A549 (cell line): ENCODE data around the gene ATP5F1A. TPM values are rescaled to one million over a fixed set of nuclear protein-coding genes. Genes with fewer than 3 reads are reported as not detected.

Experiments used
- ATAC-seq, 2 experiments: fragments of 200-7000 bp in 1 of 2; fragments of >200 bp in 1 of 2; cut with Nextera tagmentation in 1 of 2; cut with Tn5 transposase in 1 of 2; 3 replicates each; pipeline versions ENCODE4 v1.8.0 to v1.9.1; 2018 to 2020; ENCODE audit warnings: mild to moderate bottlenecking in 1 of 2, moderate library complexity in 1 of 2
- CTCF ChIA-PET: fragments of 300-600 bp; sonication (Branson Sonifier 250); formaldehyde crosslinking; extraction: SDS; loops from one replicate; lab custom pipeline; 2021; ENCODE audit warnings: antibody characterized with exemption, inconsistent platforms; lab: Yijun Ruan, JAX
- POLR2A ChIA-PET: fragments of 350-600 bp; formaldehyde crosslinking; extraction: SDS; loops from one replicate; lab custom pipeline; 2021; ENCODE audit warnings: antibody characterized with exemption, inconsistent platforms; lab: Yijun Ruan, JAX
- DNase-seq, 2 experiments: peaks; one replicate each; pipeline versions ENCODE4 v3.0.0 to v3.0.0-alpha.2; 2011 to 2016; ENCODE audit warnings: low read depth in 1 of 2, low spot score in 1 of 2
- FAIRE-seq: peaks from 2 replicates; lab custom pipeline; 2011; peaks lifted over from hg19 to GRCh38; lab: Jason Lieb, UNC
- H3K27ac ChIP-seq, 2 experiments: fragments of >200 bp; sonication (Bioruptor Twin); formaldehyde crosslinking; 3 replicates each; pipeline ENCODE4 v1.5.1; 2016 to 2017
- H3K4me1 ChIP-seq: fragments of >200 bp; sonication (Bioruptor Twin); formaldehyde crosslinking; 3 replicates; pipeline ENCODE4 v1.6.1; 2016
- H3K4me2 ChIP-seq: fragments of >200 bp; sonication (Bioruptor Twin); formaldehyde crosslinking; 3 replicates; pipeline ENCODE4 v1.6.1; 2016
- H3K4me3 ChIP-seq: fragments of >200 bp; sonication (Bioruptor Twin); formaldehyde crosslinking; 3 replicates; pipeline ENCODE4 v1.5.1; 2016
- H3K9me3 ChIP-seq: fragments of >200 bp; sonication (Bioruptor Twin); formaldehyde crosslinking; 3 replicates; pipeline ENCODE4 v1.6.1; 2016
- CBX2 ChIP-seq: fragments of 200-600 bp; sonication (generic); IDR thresholded peaks from 2 replicates; pipeline ENCODE4 v1.6.1; 2016; ENCODE audit warnings: low read depth, mild to moderate bottlenecking, borderline replicate concordance
- CHD2 ChIP-seq: fragments of 150-350 bp; IDR thresholded peaks from 2 replicates; pipeline ENCODE4 v1.6.1; 2014; ENCODE audit warnings: low read length; ENCODE audit not compliant: partially characterized antibody
- EHMT2 ChIP-seq: fragments of 200-600 bp; sonication (generic); IDR thresholded peaks from 2 replicates; pipeline ENCODE4 v1.6.1; 2016; ENCODE audit warnings: antibody characterized with exemption, low read depth, mild to moderate bottlenecking, moderate library complexity
- ESRRA ChIP-seq: fragments of 150-350 bp; IDR thresholded peaks from 2 replicates; pipeline ENCODE4 v1.6.1; 2014; ENCODE audit warnings: mild to moderate bottlenecking, low read length, borderline replicate concordance
- FOSB ChIP-seq: fragments of 250-450 bp; sonication (Bioruptor Pico); IDR thresholded peaks from 2 replicates; pipeline ENCODE4 v1.5.0; 2020; ENCODE audit warnings: mild to moderate bottlenecking, moderate library complexity
- FOSL2 ChIP-seq, 2 experiments: fragments of 450-650 bp in 1 of 2; fragments of >200 bp in 1 of 2; sonication (Bioruptor Twin) in 1 of 2; formaldehyde crosslinking; IDR thresholded peaks; 2 replicates each; pipeline versions ENCODE4 v1.5.0 to v1.6.1; 2016 to 2020; ENCODE audit warnings: mild to moderate bottlenecking in 1 of 2, moderate library complexity in 1 of 2
- FOXS1 ChIP-seq: fragments of 250-450 bp; sonication (Bioruptor Pico); IDR thresholded peaks from 2 replicates; pipeline ENCODE4 v1.5.0; 2020; ENCODE audit warnings: mild to moderate bottlenecking, moderate library complexity
- HOXA7 ChIP-seq: fragments of 250-450 bp; sonication (Bioruptor Pico); IDR thresholded peaks from 2 replicates; pipeline ENCODE4 v1.5.0; 2020; ENCODE audit warnings: mild to moderate bottlenecking, moderate library complexity
- JUNB ChIP-seq: fragments of >200 bp; sonication (Bioruptor Twin); formaldehyde crosslinking; IDR thresholded peaks from 2 replicates; pipeline ENCODE4 v1.6.1; 2016
- MAZ ChIP-seq: fragments of 150-350 bp; IDR thresholded peaks from 2 replicates; pipeline ENCODE4 v1.6.1; 2014; ENCODE audit warnings: antibody characterized with exemption, low read depth, low read length, borderline replicate concordance
- NR3C1 ChIP-seq: fragments of >200 bp; sonication (Bioruptor Twin); formaldehyde crosslinking; IDR thresholded peaks from 3 replicates; pipeline ENCODE4 v1.6.1; 2017
- POLR2A ChIP-seq: IDR thresholded peaks from 2 replicates; pipeline ENCODE4 v1.6.1; 2012; ENCODE audit warnings: mild to moderate bottlenecking, low read length
- RFX5 ChIP-seq: fragments of 450-650 bp; IDR thresholded peaks from 2 replicates; pipeline ENCODE4 v1.7.1; 2014; ENCODE audit warnings: antibody characterized with exemption, mild to moderate bottlenecking, moderate library complexity
- TP53 ChIP-seq: fragments of 250-450 bp; sonication (Bioruptor Pico); IDR thresholded peaks from 2 replicates; pipeline ENCODE4 v1.5.0; 2021; ENCODE audit warnings: mild to moderate bottlenecking, moderate library complexity
- WGBS: methylation state at CpG from one replicate; pipeline ENCODE4 v1.1.6; 2017; ENCODE audit errors: missing lambda C conversion rate; 5-methylcytosine and 5-hydroxymethylcytosine counted together
- polyA plus RNA-seq, 4 experiments: library from polyadenylated mRNA; depleted of rRNA in 3 of 4; stranded (reverse); fragments of >200 nt; fragmentation: RNase III in 1 of 4; extraction: RNeasy Plus Mini Kit Qiagen cat#74134 plus additional on column Dnase treatment in 1 of 4; gene quantifications; 2 replicates in 3 of 4; 3 replicates in 1 of 4; pipeline ENCODE4 v1.2.3, GENCODE V29; 2011 to 2017
- TF ChIP-seq, protein P1 (sequence below): fragments of 250-450 bp; sonication (Bioruptor Pico); IDR thresholded peaks from 2 replicates; pipeline ENCODE4 v1.5.0; 2020; ENCODE audit warnings: low read depth, mild to moderate bottlenecking, moderate library complexity
- TF ChIP-seq, protein P2 (sequence below): IDR thresholded peaks from 2 replicates; pipeline ENCODE4 v1.6.1; 2012
- TF ChIP-seq, protein P3 (sequence below): fragments of >200 bp; sonication (Bioruptor Twin); formaldehyde crosslinking; IDR thresholded peaks from 3 replicates; pipeline ENCODE4 v1.6.1; 2016

ATP5F1A gene
- polyA plus RNA-seq, 2 of the 4 experiments (the other 2 are of a cell fraction), result 422 to 543 TPM

DNA sequence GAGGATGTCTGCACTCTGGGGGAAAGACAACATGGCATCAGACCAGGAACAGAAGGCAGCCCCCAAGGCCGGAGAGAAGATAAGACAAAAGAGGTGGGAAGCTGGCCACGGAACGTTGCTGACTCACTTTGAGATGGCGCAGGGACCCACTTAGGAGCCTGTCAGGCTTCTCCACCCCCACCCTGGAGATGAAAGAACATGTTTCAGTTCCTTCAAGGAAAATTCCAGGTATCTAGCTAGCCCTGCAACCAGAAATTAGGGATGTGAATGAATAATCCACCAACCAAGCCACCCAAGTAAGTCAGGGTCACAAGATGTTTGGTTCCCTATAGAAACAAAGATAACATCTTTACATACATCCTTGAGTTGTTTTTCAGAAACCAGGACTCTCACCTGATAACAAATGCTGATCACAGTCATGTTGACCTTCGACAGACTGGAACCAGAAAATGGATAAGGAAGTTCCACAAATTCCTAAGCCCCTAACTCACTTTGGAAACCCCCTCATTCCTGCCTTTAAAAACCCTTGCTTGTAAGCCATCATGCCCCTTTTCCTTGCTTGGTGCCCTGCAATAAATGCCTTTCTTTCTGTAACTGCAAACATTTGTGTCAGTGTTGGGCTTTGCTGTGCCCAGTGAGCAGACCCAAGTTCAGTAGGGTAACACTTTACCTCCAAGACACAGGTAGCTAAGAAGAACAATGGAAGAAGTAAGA lies 57.9 kb downstream of the ATP5F1A start:
- no peak for DNase-seq
- WGBS, result 58% methylated on average over 5 of the region's 5 CpGs
- TF ChIP-seq MAZ (no peak), HOXA7 (CRISPR knock-in tag) (no peak), POLR2A (no peak), EHMT2 (no peak), ESRRA (no peak), TP53 (CRISPR knock-in tag) (no peak), CBX2 (no peak), FOXS1 (CRISPR knock-in tag) (no peak)
- TF ChIP-seq, protein P1, sequence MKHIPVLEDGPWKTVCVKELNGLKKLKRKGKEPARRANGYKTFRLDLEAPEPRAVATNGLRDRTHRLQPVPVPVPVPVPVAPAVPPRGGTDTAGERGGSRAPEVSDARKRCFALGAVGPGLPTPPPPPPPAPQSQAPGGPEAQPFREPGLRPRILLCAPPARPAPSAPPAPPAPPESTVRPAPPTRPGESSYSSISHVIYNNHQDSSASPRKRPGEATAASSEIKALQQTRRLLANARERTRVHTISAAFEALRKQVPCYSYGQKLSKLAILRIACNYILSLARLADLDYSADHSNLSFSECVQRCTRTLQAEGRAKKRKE (CRISPR knock-in tag), result no peak
- TF ChIP-seq, protein P2, sequence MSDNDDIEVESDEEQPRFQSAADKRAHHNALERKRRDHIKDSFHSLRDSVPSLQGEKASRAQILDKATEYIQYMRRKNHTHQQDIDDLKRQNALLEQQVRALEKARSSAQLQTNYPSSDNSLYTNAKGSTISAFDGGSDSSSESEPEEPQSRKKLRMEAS, result no peak
- TF ChIP-seq, protein P3, sequence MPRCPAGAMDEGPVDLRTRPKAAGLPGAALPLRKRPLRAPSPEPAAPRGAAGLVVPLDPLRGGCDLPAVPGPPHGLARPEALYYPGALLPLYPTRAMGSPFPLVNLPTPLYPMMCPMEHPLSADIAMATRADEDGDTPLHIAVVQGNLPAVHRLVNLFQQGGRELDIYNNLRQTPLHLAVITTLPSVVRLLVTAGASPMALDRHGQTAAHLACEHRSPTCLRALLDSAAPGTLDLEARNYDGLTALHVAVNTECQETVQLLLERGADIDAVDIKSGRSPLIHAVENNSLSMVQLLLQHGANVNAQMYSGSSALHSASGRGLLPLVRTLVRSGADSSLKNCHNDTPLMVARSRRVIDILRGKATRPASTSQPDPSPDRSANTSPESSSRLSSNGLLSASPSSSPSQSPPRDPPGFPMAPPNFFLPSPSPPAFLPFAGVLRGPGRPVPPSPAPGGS, result no peak
- FAIRE-seq, result no peak
- POLR2A ChIA-PET, result no interaction called here
- H3K4me3 ChIP-seq, result no peak overlapping the region
- CTCF ChIA-PET, result interaction anchor here (1.2 kb wide), 1 partner anchor 33 kb away, joined by 3 read pairs; no protein-coding TSS in a partner anchor
- no peaks in the 10 kb centered on the region for H3K4me1 ChIP-seq
- H3K4me2 ChIP-seq, result no peak overlapping the region
- H3K27ac ChIP-seq, result no peak overlapping the region
- H3K9me3 ChIP-seq, result no peaks in the 10 kb centered on the region
- no peak for ATAC-seq

DNA sequence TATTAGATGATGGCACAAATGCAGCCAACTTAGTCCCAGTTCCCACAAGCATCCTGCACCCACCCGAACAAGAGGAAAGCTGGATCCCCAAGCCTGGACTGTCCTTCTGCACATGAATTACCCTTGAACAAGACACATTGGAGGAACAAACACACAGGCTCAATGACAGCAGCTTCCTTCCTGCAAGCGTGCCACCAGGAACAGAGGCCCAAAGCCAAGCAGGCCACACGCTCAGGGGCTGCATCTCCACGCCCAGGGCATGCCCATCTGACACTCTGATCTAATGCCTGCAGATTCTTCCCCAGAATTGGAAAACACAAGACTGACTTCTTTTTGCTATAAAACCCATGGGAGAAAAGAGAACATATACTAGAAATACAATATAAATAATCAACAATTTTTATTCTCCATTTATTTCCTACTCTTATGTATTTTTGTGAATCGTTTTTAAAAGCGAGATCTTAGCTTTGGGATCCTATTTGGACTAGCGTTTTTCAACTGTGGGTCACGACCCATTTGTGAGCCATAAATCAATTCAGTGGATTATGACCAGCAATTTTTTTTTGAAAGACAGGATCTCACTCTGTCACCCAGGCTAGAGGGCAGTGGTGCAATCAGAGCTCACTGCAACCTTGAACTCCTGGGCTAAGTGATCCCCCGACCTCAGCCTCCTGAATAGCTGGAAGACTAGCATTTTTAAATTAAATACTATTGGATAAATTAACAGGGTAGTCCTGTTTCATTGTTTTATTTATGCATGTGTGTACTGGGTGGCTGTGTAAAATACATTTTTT lies 60.4 kb downstream of the ATP5F1A start:
- Histone ChIP-seq H3K4me2 (no peak overlapping the region), H3K27ac (no peak overlapping the region), H3K4me3 (no peak overlapping the region), H3K4me1 (no peaks in the 10 kb centered on the region), H3K9me3 (no peaks in the 10 kb centered on the region)
- DNase-seq (no peak), ATAC-seq (no peak), FAIRE-seq (no peak)
- WGBS, result 49% methylated on average over 8 of the region's 9 CpGs
- ChIA-PET POLR2A (no interaction called here), CTCF (no interaction called here)
- TF ChIP-seq RFX5, result no peak
- no peak for TF ChIP-seq JUNB
- TF ChIP-seq, protein P3, result no peak
- no peak for TF ChIP-seq FOSL2 (IDR thresholded peaks at IDR 0.05)
- TF ChIP-seq FOSL2 (CRISPR knock-in tag; IDR thresholded peaks at IDR 0.05), result no peak
- TF ChIP-seq NR3C1, result no peak
- TF ChIP-seq FOSB (CRISPR knock-in tag), result no peak
- TF ChIP-seq CHD2, result no peak
- TF ChIP-seq CBX2, result no peak
